HG03097 (cell line): ENCODE data around the gene MS4A18.
"Not testable (repeated sequence)": the region's sequence is repeated elsewhere in the genome, so short reads cannot be mapped to it uniquely, and the experiment has no call there.

ENCODE experiments used
- ATAC-seq: cut with Tn5 transposase; IDR thresholded peaks from one replicate; pipeline ENCODE4 v1.9.1; 2021; ENCODE audit not compliant: unreplicated experiment, low FRiP score

The MS4A18 gene

GRCh38 chr11:60734279-60734678 lies 9.8 kb downstream of the MS4A18 start:
- no peak for ATAC-seq

GRCh38 chr11:60739114-60739513 lies 14.6 kb downstream of the MS4A18 start:
- no peak for ATAC-seq

- no peak for ATAC-seq
These were observed 16.1 kb downstream of the MS4A18 start for GRCh38 chr11:60740573-60740972.

GRCh38 chr11:60741421-60741820 lies 16.9 kb downstream of the MS4A18 start:
- no peak for ATAC-seq

GRCh38 chr11:60743058-60743457 lies 18.5 kb downstream of the MS4A18 start:
- no peak for ATAC-seq

- no peak for ATAC-seq
These were observed 19.6 kb downstream of the MS4A18 start for GRCh38 chr11:60744114-60744513.

- ATAC-seq: no peak
These were observed 22.9 kb downstream of the MS4A18 start for GRCh38 chr11:60747359-60747873.

GRCh38 chr11:60748225-60748624 lies 23.7 kb downstream of the MS4A18 start:
- ATAC-seq: no peak

GRCh38 chr11:60748821-60749220 lies 24.3 kb downstream of the MS4A18 start:
- ATAC-seq: no peak

GRCh38 chr11:60750911-60751310 lies 26.4 kb downstream of the MS4A18 start:
- no peak for ATAC-seq

- ATAC-seq: no peak
These were observed 28.8 kb downstream of the MS4A18 start for GRCh38 chr11:60753309-60753708.

GRCh38 chr11:60754887-60755286 lies 30.4 kb downstream of the MS4A18 start:
- ATAC-seq: no peak

GRCh38 chr11:60756307-60757032 lies 31.9 kb downstream of the MS4A18 start, which contains the start of gene MS4A15:
Gene MS4A15, plus strand, starts transcription at chr11:60756867. Its CDS starts 6,867 bp downstream, at chr11:60763734.
- no peak for ATAC-seq

- ATAC-seq: no peak
These were observed 32.8 kb downstream of the MS4A18 start for GRCh38 chr11:60757231-60757800.

- not testable (repeated sequence) for ATAC-seq
These were observed 34.2 kb downstream of the MS4A18 start for GRCh38 chr11:60758671-60759070.

GRCh38 chr11:60759438-60760225 lies 35.1 kb downstream of the MS4A18 start:
- ATAC-seq: not testable (repeated sequence)

- no peak for ATAC-seq
These were observed 37.1 kb downstream of the MS4A18 start for GRCh38 chr11:60761436-60762190.

- ATAC-seq: peak; percentile 66
These were observed 38.6 kb downstream of the MS4A18 start for GRCh38 chr11:60762851-60763691.

GRCh38 chr11:60763692-60764369 lies 39.3 kb downstream of the MS4A18 start:
- no peak for ATAC-seq
